Esophagus (tissue), 2 donors: ENCODE measurements around the gene STARD13. TPM values are rescaled to one million over a fixed set of nuclear protein-coding genes. Genes with fewer than 3 reads are reported as not detected.

ENCODE experiments used
- H3K27ac ChIP-seq, 2 donors: one replicate each; pipeline ENCODE4 v1.5.1; 2013; ENCODE audit warnings: low read depth in 2 of 2, mild to moderate bottlenecking in 2 of 2, inconsistent platforms in 1 of 2, low read length in 1 of 2, moderate library complexity in 1 of 2
- H3K27me3 ChIP-seq, 2 donors: one replicate each; pipeline ENCODE4 v1.6.1; 2013; ENCODE audit warnings: low read length in 2 of 2, control low read depth in 1 of 2, mild to moderate bottlenecking in 1 of 2; ENCODE audit not compliant: insufficient read depth in 2 of 2, control insufficient read depth in 1 of 2
- H3K36me3 ChIP-seq, 2 donors: one replicate each; pipeline ENCODE4 v1.6.1; 2013; ENCODE audit warnings: low read length in 1 of 2; ENCODE audit not compliant: control insufficient read depth in 2 of 2, insufficient read depth in 2 of 2
- H3K4me1 ChIP-seq, 2 donors: one replicate each; pipeline ENCODE4 v1.6.1; 2013; ENCODE audit warnings: low read length in 1 of 2; ENCODE audit not compliant: control insufficient read depth in 2 of 2, insufficient read depth in 2 of 2
- H3K4me3 ChIP-seq, 2 donors: one replicate each; pipeline ENCODE4 v1.5.1; 2013; ENCODE audit warnings: low read length in 2 of 2, mild to moderate bottlenecking in 2 of 2, low read depth in 1 of 2, moderate library complexity in 1 of 2
- H3K9me3 ChIP-seq, 2 donors: one replicate each; pipeline ENCODE4 v1.6.1; 2013; ENCODE audit warnings: mild to moderate bottlenecking in 2 of 2, low read depth in 1 of 2, low read length in 1 of 2, moderate library complexity in 1 of 2; ENCODE audit not compliant: control insufficient read depth in 2 of 2, insufficient read depth in 1 of 2
- WGBS, 2 donors: extraction: QIAGEN DNeasy Blood & Tissue Kit; methylation state at CpG; one replicate each; pipeline ENCODE4 v1.1.7; 2013; 5-methylcytosine and 5-hydroxymethylcytosine counted together
- polyA plus RNA-seq, 2 donors: library from polyadenylated mRNA; stranded (reverse); fragments of 200-250 nt; gene quantifications; one replicate each; pipeline ENCODE4 v1.2.3, GENCODE V29; 2013
- donor health status: healthy with polysubstance abuse.
- donor health status: Bipolar disorder and iron deficiency.

STARD13 gene
- polyA plus RNA-seq, 2 donors = 1.6 to 3.0 TPM

- H3K9me3 ChIP-seq = no peaks in the 10 kb centered on the region
- no peaks in the 10 kb centered on the region for H3K36me3 ChIP-seq
- peak overlapping the region in 1 of 2 donors; percentile 0 for H3K27ac ChIP-seq
- H3K27me3 ChIP-seq = no peaks in the 10 kb centered on the region
- H3K4me1 ChIP-seq = peaks cover 2 to 5% of the 10 kb centered on the region in 2 donors
- no peak overlapping the region for H3K4me3 ChIP-seq
- whole genome bisulfite sequencing, 2 donors = 67 to 73% methylated on average over 9 of the region's 9 CpGs
Measured at GRCh38 chr13:33261387-33262061, 24.0 kb downstream of the STARD13 start.

- Histone ChIP-seq H3K9me3 (no peaks in the 10 kb centered on the region), H3K4me1 (peaks cover 2 to 4% of the 10 kb centered on the region in 2 donors), H3K36me3 (no peaks in the 10 kb centered on the region), H3K27ac (peak overlapping the region; percentile 35 to 51), H3K27me3 (no peaks in the 10 kb centered on the region), H3K4me3 (no peak overlapping the region)
- 68 to 78% methylated on average over 10 of the region's 10 CpGs for WGBS, 2 donors
Measured at GRCh38 chr13:33260168-33261098, 25.1 kb downstream of the STARD13 start.

- Histone ChIP-seq H3K27ac (no peak overlapping the region), H3K27me3 (no peaks in the 10 kb centered on the region), H3K4me1 (peaks cover 2 to 4% of the 10 kb centered on the region in 2 donors), H3K4me3 (no peak overlapping the region), H3K9me3 (no peaks in the 10 kb centered on the region), H3K36me3 (no peaks in the 10 kb centered on the region)
- WGBS, 2 donors = 87 to 89% methylated on average over 2 of the region's 2 CpGs
Measured at GRCh38 chr13:33259296-33259695, 26.3 kb downstream of the STARD13 start.

GRCh38 chr13:33258808-33259193 lies 26.8 kb downstream of the STARD13 start:
- no peaks in the 10 kb centered on the region for H3K36me3 ChIP-seq
- H3K27me3 ChIP-seq = no peaks in the 10 kb centered on the region
- no peaks in the 10 kb centered on the region for H3K9me3 ChIP-seq
- H3K4me1 ChIP-seq = peaks cover 2 to 3% of the 10 kb centered on the region in 2 donors
- H3K4me3 ChIP-seq = no peak overlapping the region
- peak overlapping the region; percentile 46 to 50 for H3K27ac ChIP-seq

GRCh38 chr13:33257841-33258807 lies 27.4 kb downstream of the STARD13 start:
- Histone ChIP-seq H3K4me1 (peaks cover 2 to 3% of the 10 kb centered on the region in 2 donors), H3K27ac (peak overlapping the region in 1 of 2 donors; percentile 64), H3K27me3 (no peaks in the 10 kb centered on the region), H3K9me3 (no peaks in the 10 kb centered on the region), H3K4me3 (no peak overlapping the region), H3K36me3 (no peaks in the 10 kb centered on the region)
- 76 to 79% methylated on average over 7 of the region's 7 CpGs for WGBS, 2 donors

- H3K9me3 ChIP-seq = no peaks in the 10 kb centered on the region
- no peaks in the 10 kb centered on the region for H3K27me3 ChIP-seq
- no peak overlapping the region for H3K4me3 ChIP-seq
- no peaks in the 10 kb centered on the region for H3K36me3 ChIP-seq
- WGBS, 2 donors = 87% methylated on average over 3 of the region's 3 CpGs
- no peaks in the 10 kb centered on the region for H3K4me1 ChIP-seq
- no peak overlapping the region for H3K27ac ChIP-seq
Measured at GRCh38 chr13:33256148-33256840, 29.3 kb downstream of the STARD13 start.

- Histone ChIP-seq H3K27me3 (no peaks in the 10 kb centered on the region), H3K27ac (no peak overlapping the region), H3K4me3 (no peak overlapping the region), H3K4me1 (no peaks in the 10 kb centered on the region), H3K9me3 (no peaks in the 10 kb centered on the region), H3K36me3 (no peaks in the 10 kb centered on the region)
- WGBS, 2 donors = 86 to 91% methylated on average over 4 of the region's 4 CpGs
Measured at GRCh38 chr13:33252135-33252534, 33.4 kb downstream of the STARD13 start.

GRCh38 chr13:33251131-33251661 lies 34.4 kb downstream of the STARD13 start:
- Histone ChIP-seq H3K4me3 (no peak overlapping the region), H3K9me3 (no peaks in the 10 kb centered on the region), H3K36me3 (no peaks in the 10 kb centered on the region), H3K27ac (peak overlapping the region in 1 of 2 donors; percentile 26), H3K4me1 (no peaks in the 10 kb centered on the region), H3K27me3 (no peaks in the 10 kb centered on the region)
- WGBS, 2 donors = 8 to 26% methylated on average over 2 of the region's 2 CpGs
